Activated T-cell treated with anti-CD3 and anti-CD28 coated beads for 1 hour (primary cell): ENCODE measurements around the gene C2CD4B.

Experiments
- DNase-seq: peaks from one replicate; pipeline ENCODE4 v3.0.0-alpha.2; 2020; ENCODE audit warnings: low read depth

The C2CD4B gene

GRCh38 chr15:62147551-62147950 lies 17.5 kb downstream of the C2CD4B start:
- no peak for DNase-seq

GRCh38 chr15:62147149-62147548 lies 17.9 kb downstream of the C2CD4B start:
- no peak for DNase-seq

- DNase-seq, result no peak
Observed at GRCh38 chr15:62145015-62145735, 19.9 kb downstream of the C2CD4B start.

- DNase-seq, result no peak
Observed at GRCh38 chr15:62142736-62143135, 22.3 kb downstream of the C2CD4B start.

- no peak for DNase-seq
Observed at GRCh38 chr15:62141643-62142588, 23.2 kb downstream of the C2CD4B start.

- DNase-seq, result no peak
Observed at GRCh38 chr15:62141200-62141599, 23.9 kb downstream of the C2CD4B start.

- no peak for DNase-seq
Observed at GRCh38 chr15:62138124-62138523, 27.0 kb downstream of the C2CD4B start.

- DNase-seq, result no peak
Observed at GRCh38 chr15:62136911-62137865, 27.9 kb downstream of the C2CD4B start.

GRCh38 chr15:62135532-62136134 lies 29.5 kb downstream of the C2CD4B start:
- DNase-seq, result no peak

- no peak for DNase-seq
Observed at GRCh38 chr15:62133141-62133540, 31.9 kb downstream of the C2CD4B start.

GRCh38 chr15:62128916-62129315 lies 36.2 kb downstream of the C2CD4B start:
- DNase-seq, result no peak

GRCh38 chr15:62126364-62126763 lies 38.7 kb downstream of the C2CD4B start:
- DNase-seq, result no peak

- no peak for DNase-seq
Observed at GRCh38 chr15:62125773-62126172, 39.3 kb downstream of the C2CD4B start.

GRCh38 chr15:62124973-62125303 lies 40.1 kb downstream of the C2CD4B start:
- DNase-seq, result no peak

GRCh38 chr15:62124176-62124972 lies 40.7 kb downstream of the C2CD4B start:
- no peak for DNase-seq

GRCh38 chr15:62122249-62122648 lies 42.8 kb downstream of the C2CD4B start:
- no peak for DNase-seq

GRCh38 chr15:62121273-62122015 lies 43.6 kb downstream of the C2CD4B start:
- DNase-seq, result no peak

GRCh38 chr15:62120776-62121175 lies 44.3 kb downstream of the C2CD4B start:
- DNase-seq, result no peak

- no peak for DNase-seq
Observed at GRCh38 chr15:62119874-62120273, 45.2 kb downstream of the C2CD4B start.

- DNase-seq, result no peak
Observed at GRCh38 chr15:62119227-62119864, 45.7 kb downstream of the C2CD4B start.
